GM18502 (cell line): ENCODE data around the gene SLC2A13.
"Not testable (repeated sequence)": the region's sequence is repeated elsewhere in the genome, so short reads cannot be mapped to it uniquely, and the experiment has no call there.

ENCODE experiments used
- ATAC-seq: cut with Tn5 transposase; IDR thresholded peaks from one replicate; pipeline ENCODE4 v1.9.1; 2021; ENCODE audit warnings: mild to moderate bottlenecking; ENCODE audit not compliant: unreplicated experiment, poor library complexity

The SLC2A13 gene

GRCh38 chr12:39884616-39885125 lies 221.2 kb downstream of the SLC2A13 start:
- no peak for ATAC-seq

- ATAC-seq: no peak
Observed at GRCh38 chr12:39883411-39883810, 222.5 kb downstream of the SLC2A13 start.

- no peak for ATAC-seq
Observed at GRCh38 chr12:39878753-39879152, 227.1 kb downstream of the SLC2A13 start.

GRCh38 chr12:39875721-39876120 lies 230.2 kb downstream of the SLC2A13 start:
- no peak for ATAC-seq

- ATAC-seq: no peak
Observed at GRCh38 chr12:39874785-39875184, 231.1 kb downstream of the SLC2A13 start.

GRCh38 chr12:39873065-39873464 lies 232.8 kb downstream of the SLC2A13 start:
- no peak for ATAC-seq

- no peak for ATAC-seq
Observed at GRCh38 chr12:39872425-39872824, 233.5 kb downstream of the SLC2A13 start.

- no peak for ATAC-seq
Observed at GRCh38 chr12:39868328-39868725, 237.6 kb downstream of the SLC2A13 start.

- ATAC-seq: no peak
Observed at GRCh38 chr12:39867631-39868327, 238.1 kb downstream of the SLC2A13 start.

- ATAC-seq: no peak
Observed at GRCh38 chr12:39866135-39866534, 239.7 kb downstream of the SLC2A13 start.

- no peak for ATAC-seq
Observed at GRCh38 chr12:39860695-39861094, 245.2 kb downstream of the SLC2A13 start.

- no peak for ATAC-seq
Observed at GRCh38 chr12:39853003-39853402, 252.9 kb downstream of the SLC2A13 start.

GRCh38 chr12:39852346-39852745 lies 253.5 kb downstream of the SLC2A13 start:
- no peak for ATAC-seq

GRCh38 chr12:39848218-39848617 lies 257.7 kb downstream of the SLC2A13 start:
- ATAC-seq: not testable (repeated sequence)

- ATAC-seq: no peak
Observed at GRCh38 chr12:39846971-39847650, 258.8 kb downstream of the SLC2A13 start.

- no peak for ATAC-seq
Observed at GRCh38 chr12:39846304-39846703, 259.6 kb downstream of the SLC2A13 start.

GRCh38 chr12:39840422-39840821 lies 265.5 kb downstream of the SLC2A13 start:
- ATAC-seq: no peak

- no peak for ATAC-seq
Observed at GRCh38 chr12:39839072-39839471, 266.8 kb downstream of the SLC2A13 start.

- peak; percentile 72 for ATAC-seq
Observed at GRCh38 chr12:39835517-39836489, 270.1 kb downstream of the SLC2A13 start.

- ATAC-seq: no peak
Observed at GRCh38 chr12:39831587-39832315, 274.1 kb downstream of the SLC2A13 start.
